NCI-H2196 treated with DMSO at 0.1 percent for 48 hours (cell line): ENCODE measurements around the gene SPATA18.

Experiments used
- DNase-seq: peaks from one replicate; lab custom pipeline; 2025; ENCODE audit not compliant: unreplicated experiment; lab: John Stamatoyannopoulos, UW

The SPATA18 gene, protein sequence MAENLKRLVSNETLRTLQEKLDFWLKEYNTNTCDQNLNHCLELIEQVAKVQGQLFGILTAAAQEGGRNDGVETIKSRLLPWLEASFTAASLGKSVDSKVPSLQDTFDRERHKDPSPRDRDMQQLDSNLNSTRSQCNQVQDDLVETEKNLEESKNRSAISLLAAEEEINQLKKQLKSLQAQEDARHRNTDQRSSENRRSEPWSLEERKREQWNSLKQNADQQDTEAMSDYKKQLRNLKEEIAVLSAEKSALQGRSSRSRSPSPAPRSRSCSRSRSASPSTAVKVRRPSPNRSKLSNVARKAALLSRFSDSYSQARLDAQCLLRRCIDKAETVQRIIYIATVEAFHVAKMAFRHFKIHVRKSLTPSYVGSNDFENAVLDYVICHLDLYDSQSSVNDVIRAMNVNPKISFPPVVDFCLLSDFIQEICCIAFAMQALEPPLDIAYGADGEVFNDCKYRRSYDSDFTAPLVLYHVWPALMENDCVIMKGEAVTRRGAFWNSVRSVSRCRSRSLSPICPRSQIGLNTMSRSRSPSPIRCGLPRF

DNA sequence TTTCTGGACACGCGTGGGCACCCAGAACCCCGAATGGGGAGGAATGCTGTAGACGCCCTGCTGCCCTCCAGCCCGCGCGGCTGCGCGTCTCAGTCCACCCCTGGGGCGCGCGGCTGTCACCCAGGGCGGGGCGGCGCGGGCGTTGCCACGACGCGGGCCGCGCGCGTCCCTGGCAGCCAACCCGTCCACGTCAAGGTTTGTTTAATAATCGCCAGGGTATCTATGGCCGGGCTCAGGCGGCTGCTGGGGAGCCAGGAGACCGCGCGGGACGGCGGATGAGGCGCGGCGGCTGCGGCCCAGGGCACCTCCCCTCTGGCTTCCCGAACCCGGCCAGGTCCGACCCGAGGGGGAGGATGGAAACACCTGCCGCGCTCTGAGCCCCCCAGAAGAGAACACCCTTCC, at the start of gene SPATA18:
TSS of gene SPATA18 (plus strand) at position 92 of the 402 bp plus-strand sequence. CDS start 401 bp downstream, outside the sequence.
- no peak for DNase-seq

DNA sequence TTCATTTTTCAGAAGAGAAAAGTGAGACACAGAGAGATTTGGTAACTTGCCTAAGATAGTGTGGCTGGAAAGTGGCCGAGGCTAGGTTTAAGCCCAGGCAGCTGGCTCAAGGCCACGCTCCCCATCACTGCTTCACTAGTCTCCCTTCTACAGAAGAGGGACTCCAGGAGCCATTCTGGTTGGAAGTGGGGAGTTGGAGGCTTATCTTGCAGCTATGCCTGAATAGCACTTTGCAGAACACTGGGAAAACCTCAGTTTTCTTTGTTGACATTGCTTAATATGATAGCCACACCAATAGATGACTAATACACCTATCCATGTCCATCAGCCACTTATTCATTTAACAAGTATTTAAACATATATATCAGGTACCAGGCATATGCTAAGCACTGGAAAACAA, 49.5 kb upstream of the SPATA18 start:
- DNase-seq: no peak

DNA sequence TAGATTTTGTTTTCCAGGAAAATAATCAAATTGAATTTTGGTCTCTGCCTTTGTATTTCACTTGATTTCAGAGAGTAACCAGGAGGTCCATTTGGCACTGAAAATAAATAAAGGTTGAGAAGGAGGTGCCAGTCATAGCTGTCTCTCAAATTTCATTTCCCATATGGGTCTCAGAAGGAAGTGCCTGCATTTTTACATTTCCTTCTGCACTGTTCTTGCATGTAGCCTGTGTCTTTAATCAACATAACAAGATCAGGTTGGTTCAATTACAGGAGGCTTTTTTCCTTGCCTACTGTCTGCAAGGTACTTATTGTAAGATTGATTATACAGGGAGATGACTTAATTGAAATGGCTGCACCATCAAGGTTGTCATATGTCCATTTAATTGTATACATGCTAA, 46.7 kb upstream of the SPATA18 start:
- DNase-seq: no peak

DNA sequence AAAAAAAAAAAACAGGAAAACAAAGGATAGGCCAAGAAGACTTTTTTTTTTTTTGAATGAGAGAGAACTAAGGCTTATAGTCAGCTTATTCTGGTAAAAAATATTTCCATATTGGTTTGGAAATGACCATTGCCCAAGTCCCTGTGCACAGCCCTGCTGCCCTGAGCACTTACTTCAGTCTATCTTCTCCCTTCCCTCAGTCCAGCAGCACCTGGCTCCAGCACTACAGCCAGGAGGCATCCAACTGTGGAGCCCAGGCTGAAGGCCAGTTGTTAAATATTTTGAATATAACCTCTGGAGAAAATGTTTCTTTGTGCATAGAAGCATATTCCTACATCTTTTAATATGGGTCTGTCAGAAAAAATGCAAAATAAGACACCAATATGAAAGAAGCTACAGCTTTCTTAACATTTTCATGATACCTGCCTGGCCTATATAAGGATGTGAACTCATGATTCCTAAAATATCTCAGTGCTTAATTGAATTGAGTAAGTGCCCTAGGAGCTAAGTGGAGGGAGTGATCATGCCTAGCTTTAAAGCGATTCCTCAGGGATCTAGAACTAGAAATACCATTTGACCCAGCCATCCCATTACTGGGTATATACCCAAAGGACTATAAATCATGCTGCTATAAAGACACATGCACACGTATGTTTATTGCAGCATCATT, 45.4 kb upstream of the SPATA18 start:
- no peak for DNase-seq

DNA sequence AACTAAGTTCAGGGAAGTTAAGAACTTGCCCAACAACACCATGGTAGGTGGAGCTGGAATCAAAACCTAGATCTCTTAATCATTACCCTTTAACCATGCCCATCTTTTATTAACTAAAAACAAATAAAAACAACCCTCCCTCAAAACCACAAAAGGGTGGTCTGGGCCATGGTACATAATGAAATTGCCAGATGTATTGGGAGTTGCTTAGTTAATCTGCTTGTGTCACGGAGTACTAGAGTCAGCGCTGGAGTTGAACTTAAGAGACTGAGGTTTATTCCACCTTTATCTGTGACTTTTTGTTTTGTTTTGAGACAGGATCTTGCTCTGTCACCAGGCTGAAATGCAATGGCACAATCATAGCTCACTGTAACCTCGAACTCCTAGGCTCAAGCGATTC, 44.2 kb upstream of the SPATA18 start:
- no peak for DNase-seq

DNA sequence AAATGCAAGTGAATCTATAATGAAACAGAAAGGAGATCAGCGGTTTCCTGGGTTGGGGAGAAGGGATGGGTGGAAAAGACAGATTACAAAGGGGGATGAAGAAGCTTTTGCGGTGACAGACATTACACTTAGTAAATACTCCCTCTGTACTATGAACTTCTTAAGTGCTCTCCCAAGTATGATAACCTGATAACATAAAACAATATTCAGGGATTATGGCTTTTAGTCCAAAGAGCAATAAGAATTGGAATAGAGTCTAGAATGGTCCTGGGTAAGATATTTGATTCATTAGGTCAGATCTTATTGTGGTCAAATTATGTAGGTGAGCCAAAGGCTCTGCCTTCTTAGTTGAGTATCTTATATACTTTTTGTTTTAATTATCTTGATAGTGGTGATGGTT, 40.1 kb upstream of the SPATA18 start:
- no peak for DNase-seq

DNA sequence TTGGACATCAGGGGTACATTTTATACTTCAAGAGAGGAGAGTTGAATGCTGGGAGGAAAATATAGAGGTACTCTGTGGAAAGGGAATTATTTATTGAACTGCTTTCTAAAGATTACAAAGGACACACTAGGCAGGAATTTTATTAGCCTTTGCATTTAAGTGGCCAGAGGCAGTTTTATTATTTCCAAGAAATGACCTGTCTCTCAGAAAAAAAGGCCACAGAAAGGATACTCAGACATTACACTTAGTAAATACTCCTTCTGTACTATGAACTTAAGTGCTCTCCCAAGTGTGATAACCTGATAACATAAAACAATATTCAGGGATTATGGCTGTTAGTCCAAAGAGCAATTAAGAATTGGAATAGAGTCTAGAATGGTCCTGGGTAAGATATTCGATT, 38.5 kb upstream of the SPATA18 start:
- no peak for DNase-seq

DNA sequence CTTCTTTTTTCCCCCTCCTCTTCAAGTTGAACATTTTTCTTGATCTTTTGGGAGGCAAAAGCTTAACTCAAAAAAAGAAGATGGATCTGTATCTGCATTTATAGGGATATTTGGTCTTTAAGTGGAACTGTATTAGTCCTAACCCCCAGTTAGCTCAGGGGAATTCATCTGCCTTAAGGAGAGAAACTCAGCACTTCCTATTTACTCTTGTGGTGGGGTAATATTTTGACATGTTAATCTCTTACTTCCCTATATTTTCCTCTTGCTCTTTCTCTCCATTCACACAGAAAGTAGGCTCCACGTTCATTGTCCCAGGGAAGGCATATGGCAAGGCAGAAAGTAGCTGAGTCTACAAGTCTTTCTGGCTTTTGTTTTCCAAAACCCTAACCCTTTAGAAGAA, 36.2 kb upstream of the SPATA18 start:
- DNase-seq: no peak

DNA sequence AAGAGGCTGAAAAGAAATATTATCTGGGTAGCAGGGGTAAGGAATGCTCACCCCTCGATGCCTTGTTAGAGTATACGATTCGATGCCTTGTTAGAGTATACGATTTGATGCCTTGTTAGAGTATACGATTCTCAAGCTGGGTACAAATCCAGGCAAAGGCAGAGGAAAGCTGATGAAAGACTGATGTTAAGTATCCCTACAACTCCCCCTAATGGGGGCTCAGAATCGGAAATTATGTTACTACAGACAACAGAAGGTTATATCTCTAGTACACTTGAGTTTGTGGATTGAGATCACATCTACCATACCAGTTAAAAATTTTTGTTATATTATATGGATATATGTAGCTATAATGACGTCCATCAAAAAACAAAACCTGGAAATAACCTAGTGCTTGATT, 35.7 kb upstream of the SPATA18 start:
- no peak for DNase-seq

DNA sequence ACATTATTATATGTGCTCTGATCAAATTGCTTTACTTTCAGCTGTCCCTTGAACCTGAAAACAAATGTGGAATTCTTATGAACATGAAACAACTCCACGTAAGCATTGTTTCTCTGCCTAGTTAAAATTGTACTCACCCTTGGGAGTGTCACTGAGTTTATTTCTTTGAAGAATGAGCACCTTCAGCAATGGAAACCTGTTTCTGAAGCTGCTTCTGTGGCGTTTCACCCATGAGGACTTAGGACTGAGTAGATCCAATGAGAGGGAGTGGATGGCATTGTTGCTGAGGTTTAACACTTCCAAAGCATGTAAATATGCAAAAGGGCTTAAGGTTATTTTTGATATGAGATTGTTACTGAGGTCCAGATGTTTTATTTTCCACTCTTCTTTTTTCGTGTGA, 34.1 kb upstream of the SPATA18 start:
- no peak for DNase-seq

DNA sequence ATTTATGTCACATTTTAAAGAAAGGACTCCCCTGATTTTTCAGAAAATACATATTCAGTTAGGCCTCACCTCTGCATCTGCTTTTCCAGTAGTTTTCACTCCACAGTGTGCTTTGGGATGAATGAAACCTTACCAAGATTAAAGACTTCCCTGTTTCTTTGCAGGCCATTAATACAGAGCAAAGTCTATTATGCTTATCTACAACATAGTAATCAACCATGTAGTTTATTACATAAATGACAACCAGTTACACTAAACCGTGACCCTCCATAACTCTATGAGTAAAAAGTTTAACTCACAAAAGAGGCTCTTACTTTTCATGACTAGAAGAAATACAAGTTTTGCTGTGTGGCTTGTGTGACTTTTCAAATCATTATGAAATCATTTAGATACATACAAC, 33.3 kb upstream of the SPATA18 start:
- DNase-seq: no peak

DNA sequence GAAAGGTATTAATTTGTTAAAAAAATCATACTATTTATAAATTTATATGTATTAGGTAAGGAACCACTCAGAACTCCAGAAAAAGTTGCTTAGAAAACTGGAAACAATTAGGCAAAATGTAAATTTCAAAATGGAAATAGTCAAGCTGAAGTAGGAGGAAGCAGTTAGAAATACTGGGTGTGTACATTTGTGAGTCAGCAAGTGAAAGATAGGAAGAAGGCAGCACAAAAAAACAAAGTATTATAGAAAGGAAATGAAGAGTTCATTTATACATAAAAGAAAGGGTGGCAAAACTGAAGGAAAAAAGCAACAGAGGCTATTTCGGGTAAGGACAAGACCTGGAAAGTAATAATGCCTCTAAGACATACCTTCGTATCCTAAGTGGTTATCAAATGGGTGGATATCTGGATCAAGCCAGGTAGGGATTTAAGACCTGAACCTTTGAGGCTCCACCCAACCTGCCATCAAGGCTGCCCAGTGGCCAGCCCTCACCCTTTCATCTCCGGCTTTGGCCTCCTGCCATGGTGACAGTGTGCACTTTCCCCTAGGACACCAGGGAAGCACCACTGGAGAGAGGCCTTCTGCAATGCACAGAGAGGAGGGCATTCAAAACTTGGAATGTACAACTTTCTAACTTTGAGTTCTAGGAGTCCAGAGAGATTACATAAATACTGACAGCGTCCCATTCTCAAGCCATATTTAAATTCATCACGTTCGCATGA, 31.0 kb upstream of the SPATA18 start, which contains the start of gene LRRC66:
TSS of gene LRRC66 (minus strand) at position 428 of the 722 bp plus-strand sequence. CDS start 2,750 bp downstream, outside the sequence.
- DNase-seq: no peak

DNA sequence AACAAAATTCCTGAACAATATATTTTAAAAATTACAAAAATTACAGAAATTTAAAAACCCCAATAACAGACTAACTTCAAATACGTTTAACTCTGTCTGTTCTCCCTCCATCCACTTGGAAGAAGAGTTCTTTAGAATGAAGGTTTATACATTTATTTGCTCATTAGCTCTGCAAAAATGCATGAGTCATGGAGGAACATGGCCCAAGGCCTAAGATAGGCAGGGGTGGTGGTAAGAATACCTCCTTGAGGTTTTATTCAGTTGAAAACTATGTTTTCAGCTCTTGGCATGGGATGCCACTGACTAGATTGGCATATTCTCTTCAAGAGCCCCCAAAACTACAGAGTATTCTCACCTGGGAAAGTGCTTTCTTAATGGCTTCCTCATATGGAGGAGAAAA, 22.1 kb upstream of the SPATA18 start:
- no peak for DNase-seq

DNA sequence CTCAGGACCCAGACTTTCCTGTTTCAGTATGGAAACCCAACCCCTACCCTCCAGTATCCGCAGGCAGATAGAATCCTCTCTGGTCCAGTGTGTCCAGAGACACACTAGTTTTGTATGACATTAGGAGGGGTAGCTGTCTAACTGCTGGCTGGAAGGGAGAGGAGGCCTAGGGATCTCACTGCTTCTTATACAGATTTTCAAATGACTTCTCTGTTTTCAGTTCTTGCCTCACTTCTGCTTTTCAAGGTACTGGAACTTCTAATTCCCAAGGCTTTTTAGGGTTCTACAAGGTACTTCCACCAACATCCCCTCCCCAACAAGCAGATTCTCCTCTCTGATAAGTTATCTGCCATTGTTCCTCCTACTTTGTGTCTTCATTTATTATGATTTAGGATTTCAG, 19.1 kb upstream of the SPATA18 start:
- DNase-seq: no peak

DNA sequence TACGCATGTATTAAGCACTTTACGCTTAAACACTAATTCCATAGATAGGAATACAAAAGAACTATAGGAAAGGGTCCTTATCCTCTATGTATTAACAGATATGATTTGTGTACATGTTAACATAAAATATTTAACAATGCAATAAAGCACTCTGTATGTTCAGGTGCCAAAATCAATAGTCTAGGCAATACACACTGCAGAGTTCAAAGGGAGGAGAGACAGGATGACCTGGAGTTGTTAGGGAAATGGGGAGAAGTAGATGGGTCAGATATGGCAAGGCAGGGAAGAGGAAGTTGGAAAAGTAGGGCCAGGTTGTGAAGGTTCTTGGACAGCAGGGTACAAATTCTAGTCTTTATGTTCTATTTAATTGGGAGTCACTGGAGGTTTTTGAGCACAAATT, 15.9 kb upstream of the SPATA18 start:
- DNase-seq: no peak

DNA sequence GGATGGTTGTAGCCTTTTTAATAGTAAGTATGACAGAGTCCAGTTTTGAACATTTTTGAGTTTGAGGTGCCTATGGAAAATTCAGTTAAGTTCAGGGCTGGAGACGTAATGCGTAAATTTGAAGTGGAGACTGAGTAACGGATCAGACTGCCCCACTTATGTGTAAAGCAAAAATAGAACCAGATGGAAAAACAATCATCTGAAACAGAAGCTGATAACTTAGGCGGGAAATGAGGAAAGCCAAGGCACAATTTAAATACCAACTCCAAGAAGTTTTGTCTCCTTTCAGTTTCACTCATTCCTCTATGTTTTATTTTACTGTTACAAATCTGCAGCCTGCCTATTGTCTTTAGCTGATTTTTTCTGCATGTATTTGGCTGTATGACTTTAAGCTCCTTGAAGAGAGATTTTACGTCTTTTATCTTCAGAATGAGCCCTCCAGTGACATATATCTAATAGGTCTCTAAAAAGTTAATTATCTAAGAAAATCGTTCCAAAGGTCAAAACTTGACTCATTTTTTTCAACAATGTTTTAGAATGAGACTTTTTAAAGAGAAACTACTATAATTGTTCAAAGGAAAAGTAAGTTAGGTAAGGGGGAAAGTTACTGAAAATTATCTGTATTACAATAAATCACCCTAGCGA, 14.1 kb upstream of the SPATA18 start:
- DNase-seq: no peak

DNA sequence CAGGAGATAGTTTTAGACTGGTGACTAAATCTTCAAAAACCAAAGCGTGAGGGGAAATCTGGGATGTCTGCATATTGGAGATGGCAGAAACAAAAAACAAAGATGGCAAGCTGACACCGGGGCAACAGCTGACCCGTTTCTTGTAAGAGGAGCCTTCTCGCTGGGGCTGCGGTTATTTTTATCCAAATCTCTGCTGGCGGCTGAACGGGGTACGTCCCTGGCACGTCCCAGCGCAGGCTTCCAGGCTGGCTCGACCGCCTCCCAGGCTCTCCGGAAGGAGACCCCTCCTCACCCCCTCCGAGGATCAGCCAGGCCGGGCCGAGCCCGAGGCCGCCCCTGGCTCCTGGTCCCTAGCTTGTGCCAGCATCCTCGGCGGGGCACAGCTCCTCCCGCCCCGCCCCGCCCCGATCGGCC, 13.4 kb upstream of the SPATA18 start:
- DNase-seq: peak; percentile 27

DNA sequence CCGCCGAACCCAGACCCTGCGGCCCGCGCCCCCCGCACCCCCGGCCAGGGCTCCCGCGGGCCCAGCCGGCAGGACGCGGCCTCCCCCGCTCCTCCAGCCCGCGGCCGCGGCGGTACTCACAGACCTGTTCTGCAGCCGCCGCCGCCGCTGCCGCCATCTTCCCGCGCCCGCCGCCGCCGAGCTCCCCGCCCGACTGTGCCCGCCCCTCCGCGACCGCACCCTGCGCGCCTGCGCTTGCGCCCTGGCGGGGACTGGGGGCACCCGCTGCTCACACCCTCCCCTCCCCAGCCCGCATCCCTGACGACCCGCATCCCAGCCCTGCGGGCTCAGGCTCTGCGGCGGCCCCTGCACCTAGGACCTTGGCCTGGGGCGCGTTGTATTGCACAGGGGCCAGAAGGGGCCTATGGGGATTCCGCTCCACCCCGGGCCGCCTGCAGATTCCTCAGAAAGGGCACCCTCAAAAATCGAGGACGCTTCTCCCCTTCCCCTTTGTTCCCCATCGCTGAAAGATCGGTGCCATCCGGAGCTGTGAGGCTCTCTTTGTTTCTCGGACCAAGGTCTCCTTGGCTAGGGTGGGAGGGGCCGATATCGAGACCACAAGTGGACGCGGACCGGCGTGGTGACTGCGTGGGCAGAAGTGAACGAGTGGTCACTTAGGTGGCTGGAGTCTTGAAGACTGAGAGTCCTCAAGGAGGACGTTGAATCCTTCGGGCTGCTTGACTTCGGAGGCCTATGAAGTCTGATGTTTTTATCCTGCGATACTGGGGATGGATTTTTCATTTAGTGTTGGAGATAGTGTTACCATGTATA, 12.8 kb upstream of the SPATA18 start, which contains the start of gene SGCB:
TSS of gene SGCB (minus strand) at position 197 of the 810 bp plus-strand sequence. CDS start at position 157, 40 bp downstream.
- peak; percentile 15 for DNase-seq

DNA sequence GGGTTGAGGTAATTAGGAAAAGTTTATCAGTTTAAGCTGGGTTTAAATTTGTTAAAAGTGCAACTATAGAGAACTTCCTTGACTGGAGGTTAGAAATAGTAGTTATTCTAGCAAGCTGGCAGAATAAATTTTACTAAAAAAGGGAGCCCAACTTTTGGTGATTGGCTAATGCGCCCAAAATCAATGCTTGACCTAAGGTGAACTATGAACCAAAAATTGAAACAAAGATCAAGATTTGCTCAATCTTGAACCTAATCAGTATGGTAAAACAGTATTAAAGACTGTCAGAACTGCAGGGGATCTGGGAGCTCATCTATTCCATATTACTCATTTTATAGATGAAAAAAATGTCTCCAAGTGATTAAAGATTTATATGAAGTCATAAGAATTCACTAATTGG, 6.1 kb upstream of the SPATA18 start:
- DNase-seq: no peak

DNA sequence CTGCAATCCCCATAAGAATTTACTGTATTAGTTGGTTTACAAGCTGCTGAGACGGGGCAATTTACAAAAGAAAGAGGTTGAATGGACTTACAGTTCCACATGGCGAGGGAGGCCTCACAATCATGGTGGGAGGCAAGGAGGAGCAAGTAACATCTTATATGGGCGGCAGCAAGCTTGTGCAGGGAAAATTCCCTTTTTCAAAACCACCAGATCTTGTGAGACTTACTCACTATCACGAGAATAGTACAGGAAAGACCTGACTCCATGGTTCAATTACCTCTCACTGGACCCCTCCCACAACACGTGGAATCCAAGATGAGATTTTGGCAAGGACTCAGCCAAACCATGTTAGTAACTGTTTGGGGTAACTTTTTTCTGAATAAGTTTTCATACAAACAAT, 1.8 kb upstream of the SPATA18 start:
- no peak for DNase-seq
